PC-9 (cell line): ENCODE measurements around the gene TBRG4. TPM values are rescaled to one million over a fixed set of nuclear protein-coding genes. Genes with fewer than 3 reads are reported as not detected.
A peak's percentile ranks its signal among the peaks of the same experiment; 100 is the strongest.

Experiments
- BruUV-seq: library from RNA; stranded (reverse); fragments of 400-500 nt; replicated peaks from 2 replicates; lab custom pipeline; 2021; lab: Mats Ljungman, UMichigan
- CTCF ChIA-PET: fragments of 300-600 bp; sonication (Branson Sonifier 250); formaldehyde crosslinking; loops from one replicate; lab custom pipeline; 2022; ENCODE audit warnings: antibody characterized with exemption; lab: Charles Lee
- POLR2A ChIA-PET: fragments of 300-600 bp; sonication (Branson Sonifier 250); formaldehyde crosslinking; loops from one replicate; lab custom pipeline; 2022; ENCODE audit warnings: antibody characterized with exemption; ENCODE audit not compliant: unreplicated experiment; lab: Charles Lee
- DNase-seq, 2 experiments: peaks; one replicate each; pipeline versions ENCODE4 v3.0.0 to v3.0.0-alpha.2; 2015 to 2022; ENCODE audit warnings: mixed read lengths in 1 of 2
- H2AFZ ChIP-seq: fragments of 200-600 bp; sonication (generic); 2 replicates; pipeline ENCODE4 v1.8.1; 2017; ENCODE audit warnings: antibody characterized with exemption
- H3F3A ChIP-seq: fragments of 200-600 bp; sonication (generic); 2 replicates; pipeline ENCODE4 v1.8.1; 2017; ENCODE audit warnings: antibody characterized with exemption, mild to moderate bottlenecking, low read depth; ENCODE audit not compliant: insufficient read depth
- H3K27ac ChIP-seq: fragments of 200-600 bp; sonication (generic); 2 replicates; pipeline ENCODE4 v1.6.1; 2016; ENCODE audit warnings: mixed run types
- H3K27me3 ChIP-seq: fragments of 200-600 bp; sonication (generic); 2 replicates; pipeline ENCODE4 v1.6.1; 2016; ENCODE audit warnings: low read depth, mixed run types; ENCODE audit not compliant: insufficient read depth
- H3K36me3 ChIP-seq: fragments of 200-600 bp; sonication (generic); 2 replicates; pipeline ENCODE4 v1.6.1; 2016; ENCODE audit warnings: low read depth, mixed run types
- H3K4me1 ChIP-seq: fragments of 200-600 bp; sonication (generic); replicated peaks from 2 replicates; pipeline ENCODE4 v1.6.1; 2016; ENCODE audit warnings: mixed run types; ENCODE audit not compliant: insufficient read depth
- H3K4me2 ChIP-seq: fragments of 200-600 bp; sonication (generic); 2 replicates; pipeline ENCODE4 v1.6.1; 2017; ENCODE audit warnings: mixed run types
- H3K4me3 ChIP-seq: fragments of 200-600 bp; sonication (generic); 2 replicates; pipeline ENCODE4 v1.6.1; 2016; ENCODE audit warnings: mixed run types
- H3K79me2 ChIP-seq: fragments of 200-600 bp; sonication (generic); 2 replicates; pipeline ENCODE4 v1.6.1; 2017; ENCODE audit warnings: low read depth, mixed run types
- H3K9me2 ChIP-seq: fragments of 200-600 bp; sonication (generic); 2 replicates; pipeline ENCODE4 v1.8.1; 2017; ENCODE audit warnings: mild to moderate bottlenecking; ENCODE audit not compliant: insufficient read depth
- H3K9me3 ChIP-seq: fragments of 200-600 bp; sonication (generic); 2 replicates; pipeline ENCODE4 v1.8.1; 2016; ENCODE audit warnings: low read depth; ENCODE audit not compliant: insufficient read depth
- H4K20me1 ChIP-seq: fragments of 200-600 bp; sonication (generic); 2 replicates; pipeline ENCODE4 v1.8.1; 2017; ENCODE audit not compliant: insufficient read depth
- EZH2 ChIP-seq: fragments of 200-600 bp; sonication (generic); IDR thresholded peaks from 2 replicates; pipeline ENCODE4 v1.8.0; 2017; ENCODE audit warnings: antibody characterized with exemption, low read depth
- intact Hi-C: fragments of 100-400 bp; cut with micrococcal nuclease; formaldehyde crosslinking; loops from one replicate; pipeline ENCODE4 v1.10.0; 2022; ENCODE audit not compliant: unreplicated experiment
- total RNA-seq: library from RNA; stranded (reverse); gene quantifications from 2 replicates; pipeline ENCODE4 v1.2.3, GENCODE V29; 2021
- TF ChIP-seq, protein P1 (sequence below): fragments of 200-600 bp; sonication (generic); conservative IDR thresholded peaks from 2 replicates; pipeline ENCODE4 v1.6.1; 2017; ENCODE audit warnings: mixed run types, antibody characterized with exemption, mild to moderate bottlenecking, moderate library complexity

The TBRG4 gene
- total RNA-seq, 1 experiment from 2014 or later, result 120 TPM

DNA sequence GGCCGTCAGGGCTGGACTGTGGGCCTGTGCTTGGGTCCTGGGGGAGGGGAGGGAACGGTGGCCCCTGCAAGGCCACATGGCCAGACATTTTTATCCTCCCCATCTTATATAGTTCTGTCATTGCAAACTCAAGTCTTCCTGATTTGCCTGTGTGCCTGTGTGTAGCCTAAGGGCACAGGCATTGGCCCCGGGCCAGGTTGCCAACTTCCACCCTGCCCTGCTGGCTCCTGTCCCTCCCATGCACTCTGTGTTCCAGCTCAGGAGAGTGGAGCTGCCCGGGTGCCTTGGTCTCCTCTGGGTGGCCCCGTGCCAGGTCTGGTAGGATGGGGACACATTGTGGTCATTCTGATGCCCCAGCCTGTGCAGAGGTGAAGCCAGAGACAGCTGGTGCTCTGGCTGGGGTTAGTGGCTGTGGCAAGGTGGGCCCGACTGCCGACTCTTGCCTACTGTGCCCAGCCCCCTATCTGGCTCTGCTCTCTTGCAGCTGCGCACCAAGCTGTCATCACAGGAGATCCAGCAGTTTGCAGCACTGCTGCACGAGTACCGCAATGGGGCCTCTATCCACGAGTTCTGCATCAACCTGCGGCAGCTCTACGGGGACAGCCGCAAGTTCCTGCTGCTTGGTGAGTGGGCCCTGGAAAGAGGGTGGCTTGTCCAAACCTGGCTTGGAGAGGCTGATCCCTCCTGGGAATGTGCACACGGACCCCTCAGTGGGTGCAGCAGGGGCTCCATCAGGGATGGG lies 37.5 kb downstream of the TBRG4 start:
- intact Hi-C loops, result no loop called here
- H3K27me3 ChIP-seq, result no peaks in the 10 kb centered on the region
- H3K4me1 ChIP-seq, result peaks cover 10% of the 10 kb centered on the region
- TF ChIP-seq EZH2, result no peak
- TF ChIP-seq, protein P1, sequence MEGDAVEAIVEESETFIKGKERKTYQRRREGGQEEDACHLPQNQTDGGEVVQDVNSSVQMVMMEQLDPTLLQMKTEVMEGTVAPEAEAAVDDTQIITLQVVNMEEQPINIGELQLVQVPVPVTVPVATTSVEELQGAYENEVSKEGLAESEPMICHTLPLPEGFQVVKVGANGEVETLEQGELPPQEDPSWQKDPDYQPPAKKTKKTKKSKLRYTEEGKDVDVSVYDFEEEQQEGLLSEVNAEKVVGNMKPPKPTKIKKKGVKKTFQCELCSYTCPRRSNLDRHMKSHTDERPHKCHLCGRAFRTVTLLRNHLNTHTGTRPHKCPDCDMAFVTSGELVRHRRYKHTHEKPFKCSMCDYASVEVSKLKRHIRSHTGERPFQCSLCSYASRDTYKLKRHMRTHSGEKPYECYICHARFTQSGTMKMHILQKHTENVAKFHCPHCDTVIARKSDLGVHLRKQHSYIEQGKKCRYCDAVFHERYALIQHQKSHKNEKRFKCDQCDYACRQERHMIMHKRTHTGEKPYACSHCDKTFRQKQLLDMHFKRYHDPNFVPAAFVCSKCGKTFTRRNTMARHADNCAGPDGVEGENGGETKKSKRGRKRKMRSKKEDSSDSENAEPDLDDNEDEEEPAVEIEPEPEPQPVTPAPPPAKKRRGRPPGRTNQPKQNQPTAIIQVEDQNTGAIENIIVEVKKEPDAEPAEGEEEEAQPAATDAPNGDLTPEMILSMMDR, result no peak
- H3K27ac ChIP-seq, result no peak overlapping the region
- H4K20me1 ChIP-seq, result no peaks in the 10 kb centered on the region
- H3K4me2 ChIP-seq, result peak overlapping the region; percentile 3; the same call in 1 of the 2 replicates
- DNase-seq, result peak; percentile 63 to 93
- no peak overlapping the region for H2AFZ ChIP-seq
- POLR2A ChIA-PET, result no interaction called here
- no peaks in the 10 kb centered on the region for H3K79me2 ChIP-seq
- CTCF ChIA-PET, result no interaction called here
- no peaks in the 10 kb centered on the region; the same call in 1 of the 2 replicates for H3K36me3 ChIP-seq
- H3K4me3 ChIP-seq, result no peak overlapping the region
- no peaks in the 10 kb centered on the region for H3K9me3 ChIP-seq
- BruUV-seq, result no TSS peak
- peaks cover 8% of the 10 kb centered on the region; the same call in 1 of the 2 replicates for H3F3A ChIP-seq
- H3K9me2 ChIP-seq, result no peaks in the 10 kb centered on the region

DNA sequence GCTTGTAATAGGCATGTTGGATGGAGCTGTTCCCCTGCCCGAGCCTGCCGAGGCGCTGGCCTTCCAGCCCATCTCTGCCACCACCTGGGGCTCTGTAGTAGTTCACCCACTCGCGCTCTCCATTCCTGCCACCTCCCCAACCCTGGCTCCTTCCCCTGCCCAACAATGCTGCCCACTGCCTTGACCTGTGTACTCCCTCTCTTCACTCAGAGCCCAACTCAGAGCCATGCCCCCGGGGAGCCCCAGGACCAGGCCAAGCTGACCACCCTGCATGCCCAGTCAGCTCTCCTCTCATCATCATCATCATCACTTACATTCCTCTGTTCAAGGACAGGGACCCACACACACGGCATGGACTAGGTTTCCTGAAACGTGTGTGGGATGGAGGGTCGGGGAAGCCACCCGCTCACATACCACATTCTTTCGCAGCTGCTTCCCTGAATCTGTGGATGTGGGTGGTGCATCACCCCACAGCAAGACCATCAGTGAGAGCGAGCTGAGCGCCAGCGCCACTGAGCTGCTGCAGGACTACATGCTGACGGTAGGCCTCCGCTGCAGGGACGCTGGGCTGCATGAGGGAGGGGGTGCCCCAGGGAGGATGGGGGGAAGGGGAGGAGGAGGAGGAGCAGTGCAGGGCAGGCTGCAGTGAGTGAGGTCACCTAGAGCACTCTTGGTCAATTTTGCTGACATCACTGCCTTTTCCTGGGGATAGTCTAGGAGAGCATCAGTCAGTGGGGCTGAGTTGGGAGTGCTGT lies 38.3 kb downstream of the TBRG4 start:
- H4K20me1 ChIP-seq, result no peaks in the 10 kb centered on the region
- no peak overlapping the region for H3K27ac ChIP-seq
- no peaks in the 10 kb centered on the region for H3K9me2 ChIP-seq
- no peaks in the 10 kb centered on the region; the same call in 1 of the 2 replicates for H3K36me3 ChIP-seq
- peak overlapping the region; percentile 3; the same call in 1 of the 2 replicates for H3K4me2 ChIP-seq
- H3K9me3 ChIP-seq, result no peaks in the 10 kb centered on the region
- no peak for DNase-seq
- intact Hi-C loops, result no loop called here
- BruUV-seq, result no TSS peak
- CTCF ChIA-PET, result interaction anchor here (0.5 kb wide), 1 partner anchor 217 kb away, joined by 6 read pairs; no protein-coding TSS in a partner anchor
- POLR2A ChIA-PET, result no interaction called here
- H3K4me1 ChIP-seq, result peaks cover 10% of the 10 kb centered on the region
- H3K4me3 ChIP-seq, result no peak overlapping the region
- peaks cover 8% of the 10 kb centered on the region; the same call in 1 of the 2 replicates for H3F3A ChIP-seq
- no peak for TF ChIP-seq EZH2
- TF ChIP-seq, protein P1, result no peak
- H3K79me2 ChIP-seq, result no peaks in the 10 kb centered on the region
- H3K27me3 ChIP-seq, result no peaks in the 10 kb centered on the region
- H2AFZ ChIP-seq, result no peak overlapping the region

DNA sequence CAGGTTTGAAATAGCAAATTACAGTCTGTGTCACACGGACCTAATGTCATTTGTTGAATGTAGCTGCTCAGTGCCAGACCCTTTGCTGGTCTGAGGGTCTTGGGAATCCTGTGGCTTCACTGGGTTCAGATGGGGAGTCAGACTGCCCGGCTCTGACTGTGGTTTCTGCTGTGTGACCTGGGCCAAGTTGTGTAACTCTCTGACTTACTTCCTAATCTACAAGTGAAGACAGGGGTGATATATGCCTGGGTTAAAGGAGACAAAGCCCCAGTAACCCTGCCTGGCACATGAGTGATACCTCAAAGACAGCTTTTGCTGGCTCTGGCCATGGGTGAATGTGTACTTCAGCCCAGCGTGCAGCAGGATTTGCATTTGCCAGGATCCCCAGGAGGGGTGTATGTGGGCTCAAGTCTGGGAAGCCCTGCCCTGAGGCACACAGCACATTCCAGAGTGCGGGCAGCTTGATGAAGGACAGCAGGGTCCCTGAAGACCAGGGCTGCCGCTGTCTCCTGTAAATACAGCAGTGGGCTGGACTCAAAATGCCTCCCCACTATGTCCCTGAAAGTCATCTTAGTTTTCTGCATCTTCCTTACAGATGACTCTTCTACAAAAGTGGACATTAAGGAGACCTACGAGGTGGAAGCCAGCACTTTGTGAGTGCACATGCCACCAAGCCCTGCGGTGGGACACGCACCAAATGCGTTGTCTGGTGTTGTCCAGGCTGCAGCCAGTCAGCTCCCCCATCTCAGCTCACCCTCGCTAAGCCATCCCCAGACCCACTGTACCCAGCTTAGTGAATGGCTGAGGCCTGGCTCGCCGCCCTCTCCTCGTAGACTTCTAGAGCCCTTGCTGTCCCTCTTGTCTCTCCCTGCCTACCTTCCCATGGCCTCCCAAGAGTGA lies 39.1 kb downstream of the TBRG4 start:
- H3K79me2 ChIP-seq, result no peaks in the 10 kb centered on the region
- no peak overlapping the region for H3K4me3 ChIP-seq
- ChIA-PET CTCF (interaction anchor here (0.5 kb wide), 1 partner anchor 217 kb away, joined by 6 read pairs; no protein-coding TSS in a partner anchor), POLR2A (no interaction called here)
- intact Hi-C loops, result no loop called here
- H3F3A ChIP-seq, result peaks cover 11% of the 10 kb centered on the region; the same call in 1 of the 2 replicates
- BruUV-seq, result no TSS peak
- H3K27ac ChIP-seq, result no peak overlapping the region
- H3K9me2 ChIP-seq, result no peaks in the 10 kb centered on the region
- H3K36me3 ChIP-seq, result no peaks in the 10 kb centered on the region; the same call in 1 of the 2 replicates
- no peaks in the 10 kb centered on the region for H4K20me1 ChIP-seq
- H3K4me1 ChIP-seq, result peaks cover 10% of the 10 kb centered on the region
- no peak for DNase-seq
- TF ChIP-seq EZH2, result no peak
- TF ChIP-seq, protein P1, result no peak
- H3K9me3 ChIP-seq, result no peaks in the 10 kb centered on the region
- no peak overlapping the region for H2AFZ ChIP-seq
- no peak overlapping the region for H3K4me2 ChIP-seq
- no peaks in the 10 kb centered on the region for H3K27me3 ChIP-seq
